Measurements from ENCODE around the gene TIPRL.
A peak's percentile ranks its signal among the peaks of the same experiment; 100 is the strongest.
"Not testable (repeated sequence)": the region's sequence is repeated elsewhere in the genome, so short reads cannot be mapped to it uniquely, and the experiment has no call there.

TIPRL gene

GRCh38 chr1:168178227-168178637 is 530 bp upstream of the TIPRL start:
- POLR2A ChIA-PET, result interaction anchor here (0.6 kb wide), 1 partner anchor 10 kb away, joined by 3 read pairs; no protein-coding TSS in a partner anchor
- TF ChIP-seq FOXM1 (IDR thresholded peaks at IDR 0.05; ENCODE audit: borderline replicate concordance) (no peak), L3MBTL2 (conservative IDR thresholded peaks at IDR 0.05) (peak; percentile 55)
- CTCF ChIA-PET, result interaction anchor here (0.7 to 1.6 kb wide), 2 partner anchors 10 kb away, joined by 3 to 6 read pairs; no protein-coding TSS in a partner anchor

GRCh38 chr1:168179438-168180147 is 831 bp downstream of the TIPRL start:
- POLR2A ChIA-PET, result no interaction called here
- peak; percentile 35 for TF ChIP-seq PKNOX1 (IDR thresholded peaks at IDR 0.05)
- TF ChIP-seq L3MBTL2 (conservative IDR thresholded peaks at IDR 0.05), result no peak
- no peak for TF ChIP-seq FOXA1 (IDR thresholded peaks at IDR 0.05)
- no peak for TF ChIP-seq FOXK2 (IDR thresholded peaks at IDR 0.05)

More at GRCh38 chr1:168178227-168178637, 530 bp upstream of the TIPRL start:
- no peak for DNase-seq (ENCODE audit: extremely low spot score)

GRCh38 chr1:168180148-168180524 is 1.4 kb downstream of the TIPRL start:
- TF ChIP-seq PKNOX1 (IDR thresholded peaks at IDR 0.05), result no peak
- TF ChIP-seq FOXK2 (IDR thresholded peaks at IDR 0.05), result no peak
- no peak for TF ChIP-seq ELF4 (IDR thresholded peaks at IDR 0.05)
- CTCF ChIA-PET, result interaction anchor here (0.9 to 1.1 kb wide), 3 partner anchors 10 to 46 kb away, joined by 3 read pairs; partner anchors contain the start of gene SFT2D2
- DNase-seq (ENCODE audit: extremely low spot score), result no peak
- POLR2A ChIA-PET, result no interaction called here

More at GRCh38 chr1:168179438-168180147, 831 bp downstream of the TIPRL start:
- CTCF ChIA-PET, result interaction anchor here (0.9 to 1.6 kb wide), 3 partner anchors 8 to 11 kb away, joined by 3 to 6 read pairs (median 3); no protein-coding TSS in a partner anchor
- peak; percentile 26 for DNase-seq (ENCODE audit: extremely low spot score)

GRCh38 chr1:168181063-168181720 is 2.4 kb downstream of the TIPRL start:
- CTCF ChIA-PET, result interaction anchor here (1.1 kb wide), 1 partner anchor 45 kb away, joined by 3 read pairs; the partner anchor contains the start of gene SFT2D2
- TF ChIP-seq ELF4 (IDR thresholded peaks at IDR 0.05), result peak; percentile 89
- DNase-seq (ENCODE audit: extremely low spot score); POLR2A ChIA-PET: not testable (repeated sequence)

- ChIA-PET POLR2A (no interaction called here), CTCF (interaction anchor here (2.3 kb wide), 1 partner anchor 8 kb away, joined by 6 read pairs; the partner anchor contains the start of gene TIPRL)
- no peak for TF ChIP-seq NFRKB (IDR thresholded peaks at IDR 0.05)
- no peak for TF ChIP-seq SUZ12 (IDR thresholded peaks at IDR 0.05)
- no peak for TF ChIP-seq FOXM1 (IDR thresholded peaks at IDR 0.05; ENCODE audit: borderline replicate concordance)
- DNase-seq (ENCODE audit: extremely low spot score), result no peak
These were observed 8.4 kb downstream of the TIPRL start for GRCh38 chr1:168187177-168187576.

GRCh38 chr1:168190403-168190802 is 11.6 kb downstream of the TIPRL start:
- no peak for TF ChIP-seq FOXA1 (IDR thresholded peaks at IDR 0.05)
- TF ChIP-seq NFRKB (IDR thresholded peaks at IDR 0.05), result no peak
- TF ChIP-seq CTBP1 (IDR thresholded peaks at IDR 0.05; ENCODE audit: borderline replicate concordance), result no peak
- TF ChIP-seq PKNOX1 (IDR thresholded peaks at IDR 0.05), result no peak
- TF ChIP-seq FOXM1 (IDR thresholded peaks at IDR 0.05; ENCODE audit: borderline replicate concordance), result no peak
- no peak for TF ChIP-seq HDGF (IDR thresholded peaks at IDR 0.05; ENCODE audit: borderline replicate concordance)
- no peak for TF ChIP-seq FOXK2 (IDR thresholded peaks at IDR 0.05)
- no peak for TF ChIP-seq ZNF384 (IDR thresholded peaks at IDR 0.05)
- TF ChIP-seq BHLHE40 (IDR thresholded peaks at IDR 0.05; ENCODE audit: borderline replicate concordance), result no peak
- TF ChIP-seq TARDBP (IDR thresholded peaks at IDR 0.05), result no peak
- no peak for TF ChIP-seq SP1 (IDR thresholded peaks at IDR 0.05)
- no peak for TF ChIP-seq ARNT (IDR thresholded peaks at IDR 0.05)
- TF ChIP-seq L3MBTL2 (conservative IDR thresholded peaks at IDR 0.05), result no peak
- no peak for TF ChIP-seq SUZ12 (IDR thresholded peaks at IDR 0.05)
- TF ChIP-seq ELF4 (IDR thresholded peaks at IDR 0.05), result no peak
- POLR2A ChIA-PET, result no interaction called here
- CTCF ChIA-PET, result interaction anchor here (1.6 kb wide), 1 partner anchor 10 kb away, joined by 3 read pairs; no protein-coding TSS in a partner anchor
- DNase-seq (ENCODE audit: extremely low spot score), result no peak

All from HEK293T (cell line).